ENCODE measurements around the gene MFAP4.

The MFAP4 gene

DNA sequence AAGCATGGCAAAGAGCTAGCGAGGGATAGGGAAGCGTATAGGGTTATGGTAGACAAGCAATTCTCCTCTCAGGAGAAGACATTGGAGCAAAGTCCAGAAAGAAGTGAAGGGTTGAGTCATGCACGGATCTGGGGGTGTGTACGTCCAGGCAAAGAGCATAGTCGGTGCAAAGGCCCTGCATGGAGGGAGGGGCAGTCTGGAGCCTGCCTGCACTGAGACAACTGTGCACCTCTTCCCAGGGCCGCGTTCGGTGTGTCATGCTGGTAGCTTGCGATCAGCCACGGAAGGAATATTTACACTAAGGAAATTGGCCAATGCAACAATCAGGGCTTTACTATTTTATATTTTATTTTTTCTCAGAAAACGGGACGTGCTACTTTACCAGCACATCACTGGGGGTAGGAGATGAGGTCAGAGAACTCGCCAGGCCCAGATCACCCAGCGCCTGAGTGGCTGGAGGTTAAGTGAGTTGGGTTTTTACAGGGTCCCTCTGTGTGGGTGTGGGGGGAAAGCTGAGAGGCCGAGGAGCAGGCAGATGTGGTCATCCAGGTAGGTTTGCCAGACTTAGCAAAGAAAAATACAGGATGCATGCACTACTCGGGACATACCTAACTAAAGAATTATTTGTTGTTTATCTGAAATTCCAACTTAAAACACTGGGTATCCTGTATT, 17.7 kb downstream of the MFAP4 start:
- TF ChIP-seq, protein P1, sequence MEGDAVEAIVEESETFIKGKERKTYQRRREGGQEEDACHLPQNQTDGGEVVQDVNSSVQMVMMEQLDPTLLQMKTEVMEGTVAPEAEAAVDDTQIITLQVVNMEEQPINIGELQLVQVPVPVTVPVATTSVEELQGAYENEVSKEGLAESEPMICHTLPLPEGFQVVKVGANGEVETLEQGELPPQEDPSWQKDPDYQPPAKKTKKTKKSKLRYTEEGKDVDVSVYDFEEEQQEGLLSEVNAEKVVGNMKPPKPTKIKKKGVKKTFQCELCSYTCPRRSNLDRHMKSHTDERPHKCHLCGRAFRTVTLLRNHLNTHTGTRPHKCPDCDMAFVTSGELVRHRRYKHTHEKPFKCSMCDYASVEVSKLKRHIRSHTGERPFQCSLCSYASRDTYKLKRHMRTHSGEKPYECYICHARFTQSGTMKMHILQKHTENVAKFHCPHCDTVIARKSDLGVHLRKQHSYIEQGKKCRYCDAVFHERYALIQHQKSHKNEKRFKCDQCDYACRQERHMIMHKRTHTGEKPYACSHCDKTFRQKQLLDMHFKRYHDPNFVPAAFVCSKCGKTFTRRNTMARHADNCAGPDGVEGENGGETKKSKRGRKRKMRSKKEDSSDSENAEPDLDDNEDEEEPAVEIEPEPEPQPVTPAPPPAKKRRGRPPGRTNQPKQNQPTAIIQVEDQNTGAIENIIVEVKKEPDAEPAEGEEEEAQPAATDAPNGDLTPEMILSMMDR (IDR thresholded peaks at IDR 0.05; ENCODE audit: extremely low read depth, missing control alignments): no peak
- DNase-seq (ENCODE audit: low spot score): no peak

DNA sequence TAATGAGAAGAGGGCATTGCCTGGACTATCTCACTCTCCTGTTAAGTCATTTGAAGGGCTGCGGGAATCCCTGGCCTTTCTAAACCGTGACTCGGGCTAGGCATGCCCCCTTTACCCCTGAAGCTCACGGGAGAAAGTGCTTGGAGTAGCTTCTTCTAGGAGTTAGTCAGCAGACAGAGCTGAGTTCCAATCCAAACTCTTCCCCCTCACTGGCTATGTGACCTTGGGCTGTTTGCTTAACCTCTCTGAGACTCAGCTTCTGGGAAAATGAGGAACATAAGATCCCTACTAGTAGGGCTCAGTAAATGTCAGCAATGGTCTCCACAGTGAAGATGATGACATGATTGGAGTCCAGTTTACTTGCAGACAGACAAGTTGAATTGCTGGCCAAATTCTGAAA, 18.8 kb downstream of the MFAP4 start:
- DNase-seq (ENCODE audit: low spot score): no peak
- TF ChIP-seq, protein P1 (IDR thresholded peaks at IDR 0.05; ENCODE audit: extremely low read depth, missing control alignments): no peak

DNA sequence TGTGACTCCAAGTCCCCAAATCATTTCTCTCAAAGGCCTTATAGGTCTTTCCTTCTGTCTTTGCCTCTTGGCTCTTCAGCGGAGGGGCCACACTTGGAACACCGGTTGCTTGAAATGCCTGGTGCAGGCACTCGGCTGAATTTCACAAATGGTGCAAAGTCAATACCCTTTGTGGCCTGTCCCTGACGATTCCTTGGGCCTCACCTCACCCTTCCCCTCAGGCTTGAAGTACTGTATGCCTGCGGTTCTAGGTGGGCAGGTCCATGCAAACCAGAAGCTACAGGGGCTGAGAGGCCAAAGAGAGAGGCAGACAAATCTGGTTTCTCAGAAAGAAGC, 20.4 kb downstream of the MFAP4 start:
- no peak for DNase-seq (ENCODE audit: low spot score)

DNA sequence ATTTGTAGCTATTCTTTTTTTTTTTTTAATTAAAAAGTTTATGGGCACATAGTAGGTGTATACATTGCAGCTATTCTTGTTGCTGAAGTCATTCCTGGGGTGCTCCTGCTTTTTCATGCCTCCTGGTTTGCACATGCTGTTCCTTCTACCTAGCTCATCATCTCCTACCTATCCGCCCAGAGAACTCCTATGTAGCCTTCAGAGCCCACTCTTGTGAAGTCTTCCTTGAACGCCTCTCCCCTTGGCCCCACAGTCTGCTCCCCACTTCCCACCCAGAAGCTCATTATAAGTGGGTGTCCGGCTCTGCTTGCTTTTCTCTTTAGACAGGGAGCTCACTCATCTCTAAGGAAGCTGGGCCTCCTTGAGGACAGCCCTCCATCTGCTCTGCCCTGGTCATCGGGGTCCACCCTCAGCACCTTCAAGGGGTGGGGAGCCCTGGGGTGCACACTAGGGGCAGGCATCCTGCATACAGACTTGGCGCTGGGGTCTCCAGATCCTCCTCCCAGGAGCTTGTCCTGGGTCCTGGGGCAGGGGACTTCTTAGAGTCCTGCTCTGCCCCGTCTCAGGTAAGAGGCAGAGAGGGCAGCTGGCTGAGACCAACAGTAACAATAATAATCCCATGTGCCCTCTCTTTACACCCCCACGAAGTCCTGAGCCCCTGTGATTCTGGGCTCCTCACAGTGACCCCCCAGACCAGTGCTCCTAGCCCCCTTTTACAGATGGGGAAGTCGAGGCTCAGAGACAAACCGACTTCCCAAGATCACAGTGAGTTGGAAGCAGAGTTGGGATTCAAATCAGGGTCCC, 21.0 kb downstream of the MFAP4 start:
- no peak for DNase-seq (ENCODE audit: low spot score)
- TF ChIP-seq, protein P1 (IDR thresholded peaks at IDR 0.05; ENCODE audit: extremely low read depth, missing control alignments): no peak

More for the DNA sequence above, 20.4 kb downstream of the MFAP4 start:
- TF ChIP-seq, protein P1 (IDR thresholded peaks at IDR 0.05; ENCODE audit: extremely low read depth, missing control alignments): no peak

DNA sequence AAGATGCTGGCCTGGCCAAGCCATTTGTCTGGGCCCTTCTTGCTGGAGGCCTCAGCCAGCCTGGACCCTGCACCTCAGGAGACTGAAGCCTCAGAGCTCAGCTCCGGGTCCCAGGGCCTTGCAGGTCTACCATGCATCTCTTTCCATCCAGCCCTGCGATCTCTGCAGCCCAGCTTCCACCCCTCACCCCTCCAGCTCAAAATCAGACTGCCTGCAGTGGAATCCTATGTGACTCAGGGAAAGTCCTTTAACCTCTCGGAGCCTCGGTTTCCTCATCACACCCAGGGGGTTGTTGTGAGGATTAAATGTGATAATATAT, 21.5 kb downstream of the MFAP4 start:
- no peak for DNase-seq (ENCODE audit: low spot score)
- TF ChIP-seq, protein P1 (IDR thresholded peaks at IDR 0.05; ENCODE audit: extremely low read depth, missing control alignments): no peak

DNA sequence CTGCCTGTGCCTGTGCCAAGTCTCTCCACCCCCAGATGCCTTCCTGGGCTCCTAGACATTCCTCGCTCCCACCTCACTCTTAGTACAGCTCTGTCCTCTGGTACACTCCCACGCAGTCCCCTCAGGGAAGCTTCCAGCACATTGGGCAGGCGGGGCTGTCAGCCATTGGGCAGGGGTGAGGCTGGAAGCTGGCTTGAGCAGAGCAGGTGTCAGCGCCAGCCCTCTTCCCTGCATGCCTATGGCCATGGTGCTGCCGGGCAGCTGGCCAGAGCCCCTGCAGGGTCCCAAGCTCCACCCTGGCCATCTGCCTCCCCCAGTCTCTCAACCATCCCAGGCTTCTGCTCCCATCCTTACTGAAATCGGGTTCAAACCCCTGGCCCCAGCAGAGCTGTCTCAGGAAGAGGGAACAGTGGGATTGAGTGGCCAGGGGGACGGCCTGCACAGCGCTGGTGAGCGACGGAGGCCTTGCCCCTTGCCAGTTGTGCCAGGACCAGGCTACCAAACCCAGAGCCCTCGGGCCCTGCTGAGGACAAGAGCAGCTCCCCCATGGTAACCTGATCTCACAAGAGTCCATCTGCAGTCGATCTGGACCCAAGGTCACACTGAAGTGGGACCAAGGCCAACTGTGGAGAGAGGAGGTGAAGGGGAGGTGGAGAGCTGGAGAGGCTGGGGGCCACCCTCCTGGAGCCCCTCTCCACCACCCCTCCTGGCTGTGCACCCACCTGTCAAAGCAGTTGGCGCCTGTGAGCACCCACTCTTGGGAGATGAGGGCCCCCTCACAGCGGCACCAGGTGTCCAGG, 22.1 kb downstream of the MFAP4 start:
- no peak for DNase-seq (ENCODE audit: low spot score)
- TF ChIP-seq, protein P1 (IDR thresholded peaks at IDR 0.05; ENCODE audit: extremely low read depth, missing control alignments): no peak
